ENCODE results near the gene AMBRA1.

DNA sequence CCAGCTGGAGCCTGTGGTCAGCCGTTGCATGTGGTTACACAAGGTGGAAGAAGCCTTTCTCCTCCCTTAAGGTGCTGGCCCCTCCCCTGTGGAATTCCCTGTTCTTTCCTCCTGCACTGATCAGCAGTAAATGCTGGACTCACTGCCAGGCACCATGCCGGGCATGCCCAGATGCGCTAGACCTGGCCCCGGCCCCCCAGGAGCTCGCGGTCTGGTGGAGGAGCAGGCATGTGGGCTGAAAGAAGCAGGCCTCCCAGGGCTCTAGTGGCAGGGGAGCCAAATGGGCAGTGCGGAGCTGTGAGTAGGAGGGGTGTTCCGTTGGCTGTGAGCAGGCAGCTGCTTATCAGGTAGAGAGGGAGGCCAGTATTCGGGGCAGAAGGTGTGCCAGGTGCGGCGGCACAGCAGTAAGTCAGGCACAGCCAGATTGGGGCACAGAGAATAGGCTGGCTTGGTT, 236.3 kb downstream of the AMBRA1 start:
- TF ChIP-seq, protein P1, sequence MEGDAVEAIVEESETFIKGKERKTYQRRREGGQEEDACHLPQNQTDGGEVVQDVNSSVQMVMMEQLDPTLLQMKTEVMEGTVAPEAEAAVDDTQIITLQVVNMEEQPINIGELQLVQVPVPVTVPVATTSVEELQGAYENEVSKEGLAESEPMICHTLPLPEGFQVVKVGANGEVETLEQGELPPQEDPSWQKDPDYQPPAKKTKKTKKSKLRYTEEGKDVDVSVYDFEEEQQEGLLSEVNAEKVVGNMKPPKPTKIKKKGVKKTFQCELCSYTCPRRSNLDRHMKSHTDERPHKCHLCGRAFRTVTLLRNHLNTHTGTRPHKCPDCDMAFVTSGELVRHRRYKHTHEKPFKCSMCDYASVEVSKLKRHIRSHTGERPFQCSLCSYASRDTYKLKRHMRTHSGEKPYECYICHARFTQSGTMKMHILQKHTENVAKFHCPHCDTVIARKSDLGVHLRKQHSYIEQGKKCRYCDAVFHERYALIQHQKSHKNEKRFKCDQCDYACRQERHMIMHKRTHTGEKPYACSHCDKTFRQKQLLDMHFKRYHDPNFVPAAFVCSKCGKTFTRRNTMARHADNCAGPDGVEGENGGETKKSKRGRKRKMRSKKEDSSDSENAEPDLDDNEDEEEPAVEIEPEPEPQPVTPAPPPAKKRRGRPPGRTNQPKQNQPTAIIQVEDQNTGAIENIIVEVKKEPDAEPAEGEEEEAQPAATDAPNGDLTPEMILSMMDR (conservative IDR thresholded peaks at IDR 0.05; ENCODE audit: low read length), result no peak
- no peak for TF ChIP-seq EZH2phosphoT487 (IDR thresholded peaks at IDR 0.05; ENCODE audit: borderline replicate concordance, low read depth, low read length)
